ENCODE results near the gene MIA3.

- TF ChIP-seq CTCF (IDR thresholded peaks at IDR 0.05) (no peak), POLR2A (IDR thresholded peaks at IDR 0.05) (peak in 1 of 2 donors; percentile 23)
Measured at GRCh38 chr1:222589462-222590302, 28.2 kb upstream of the MIA3 start, which contains the start of gene TAF1A.
